Medulla oblongata (tissue), 1 donor: ENCODE results near the gene IHH.

Source experiments
- DNase-seq: peaks from one replicate; pipeline ENCODE4 v3.0.0-alpha.2; 2015; ENCODE audit errors: extremely low spot score

Gene IHH

DNA sequence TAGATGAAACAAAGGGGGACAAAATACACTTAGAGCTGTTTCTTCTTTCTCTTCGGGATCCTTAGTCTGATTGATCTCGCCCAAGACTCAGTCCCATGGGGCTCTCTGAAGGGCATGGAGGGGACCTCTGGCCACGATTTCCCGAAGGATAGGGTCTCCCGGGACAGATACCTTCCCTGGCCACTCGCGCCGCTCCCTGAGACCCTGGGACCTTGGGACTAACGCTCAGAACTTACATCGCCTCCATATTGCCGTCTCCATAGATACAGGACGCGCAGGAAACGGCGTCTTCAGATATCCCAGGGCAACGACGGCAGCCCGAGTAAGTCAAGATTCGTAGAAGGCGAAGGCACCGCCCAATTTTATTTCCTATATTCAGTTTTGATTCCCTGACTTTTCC is 19.5 kb downstream of the IHH start, which contains the start of gene CFAP65:
TSS of gene CFAP65 (minus strand) at position 265 of the 400 bp plus-strand sequence. CDS start 2,468 bp downstream, outside the sequence.
- peak; percentile 61 for DNase-seq

DNA sequence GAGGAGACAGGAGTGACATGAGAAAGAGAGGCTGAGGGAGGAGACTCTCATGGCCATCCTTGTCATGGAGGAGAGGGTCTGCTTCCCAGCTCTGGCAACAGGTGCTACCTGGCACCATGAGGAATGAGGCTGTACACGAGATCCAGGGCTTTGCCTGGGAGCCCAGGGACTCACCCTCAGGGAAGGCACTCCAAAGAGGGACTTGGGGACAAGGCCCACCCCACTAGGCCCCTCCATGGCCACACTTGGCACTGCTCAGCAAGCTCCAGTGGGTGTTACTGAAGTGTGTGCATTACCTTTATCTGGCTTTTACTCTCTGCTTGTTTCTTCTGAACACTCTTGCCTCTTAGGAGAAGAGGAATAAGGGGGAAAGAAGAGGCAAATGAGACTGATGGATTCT is 22.1 kb downstream of the IHH start:
- no peak for DNase-seq

GRCh38 chr2:219037783-219038499 is 22.8 kb downstream of the IHH start:
- no peak for DNase-seq

GRCh38 chr2:219035942-219036341 is 24.8 kb downstream of the IHH start:
- DNase-seq: no peak

DNA sequence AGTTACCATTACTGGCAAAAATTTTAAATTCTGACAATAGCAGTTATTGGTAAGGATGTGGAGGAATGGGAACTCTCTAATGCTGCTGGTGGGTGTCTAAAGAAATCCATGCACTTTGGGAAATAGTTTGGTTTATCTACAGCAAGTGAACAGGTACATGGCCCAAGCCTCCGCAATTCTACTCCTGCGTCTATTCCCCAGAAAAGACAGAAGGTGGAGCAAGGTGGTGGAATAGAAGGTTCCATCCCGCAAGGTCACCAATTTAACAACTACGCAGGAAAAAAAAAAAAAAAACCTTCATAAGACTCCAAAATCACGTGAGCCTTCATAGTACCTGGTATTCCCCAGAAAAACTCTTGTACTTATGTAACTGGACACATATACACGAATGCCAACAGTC is 25.9 kb downstream of the IHH start:
- no peak for DNase-seq

- DNase-seq: no peak
These were observed 28.5 kb downstream of the IHH start for GRCh38 chr2:219032051-219032745.

- no peak for DNase-seq
These were observed 29.5 kb downstream of the IHH start for GRCh38 chr2:219031005-219031738.

DNA sequence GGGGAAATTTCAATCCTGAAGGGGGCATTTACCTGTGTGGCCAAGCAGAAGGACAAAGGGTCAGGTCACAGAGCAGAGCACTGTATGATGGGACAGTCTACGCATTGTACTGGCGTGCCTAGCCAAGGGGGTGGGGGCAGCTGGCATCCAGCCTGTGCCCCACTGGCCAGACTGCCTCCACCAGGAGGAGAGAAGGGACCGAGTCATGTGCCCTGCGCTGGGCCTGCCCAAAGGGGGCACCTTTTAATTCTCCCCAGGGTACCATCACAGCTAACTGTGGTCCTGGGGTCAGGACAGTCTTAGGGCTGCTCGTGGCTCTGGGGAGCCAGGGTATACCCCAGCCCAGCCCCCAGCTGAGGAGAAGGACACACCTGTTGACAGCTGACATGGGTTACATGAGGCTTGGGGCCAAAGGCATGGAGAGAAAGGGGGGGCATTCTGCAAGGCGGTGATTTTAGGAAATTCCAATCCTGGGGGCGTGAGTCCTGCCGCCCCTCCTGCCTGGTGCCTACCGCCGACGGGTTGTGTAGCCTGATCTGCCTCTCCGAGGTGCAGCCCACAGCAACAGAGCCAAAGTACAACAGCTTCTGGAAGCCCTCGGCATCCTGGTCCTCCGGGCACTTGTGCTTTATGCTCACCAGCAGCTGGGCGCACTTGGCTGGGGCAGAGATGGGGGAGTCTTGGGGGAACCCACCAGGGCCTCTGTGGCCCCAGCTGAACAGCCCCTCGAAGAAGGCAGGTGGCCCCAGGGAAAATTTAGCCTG is 30.4 kb downstream of the IHH start:
- DNase-seq: no peak

GRCh38 chr2:219029829-219030165 is 30.9 kb downstream of the IHH start:
- DNase-seq: peak; percentile 90

GRCh38 chr2:219028996-219029828 is 31.5 kb downstream of the IHH start:
- no peak for DNase-seq

- no peak for DNase-seq
These were observed 32.6 kb downstream of the IHH start for GRCh38 chr2:219028141-219028540.

GRCh38 chr2:219027511-219028055 is 33.1 kb downstream of the IHH start:
- no peak for DNase-seq

DNA sequence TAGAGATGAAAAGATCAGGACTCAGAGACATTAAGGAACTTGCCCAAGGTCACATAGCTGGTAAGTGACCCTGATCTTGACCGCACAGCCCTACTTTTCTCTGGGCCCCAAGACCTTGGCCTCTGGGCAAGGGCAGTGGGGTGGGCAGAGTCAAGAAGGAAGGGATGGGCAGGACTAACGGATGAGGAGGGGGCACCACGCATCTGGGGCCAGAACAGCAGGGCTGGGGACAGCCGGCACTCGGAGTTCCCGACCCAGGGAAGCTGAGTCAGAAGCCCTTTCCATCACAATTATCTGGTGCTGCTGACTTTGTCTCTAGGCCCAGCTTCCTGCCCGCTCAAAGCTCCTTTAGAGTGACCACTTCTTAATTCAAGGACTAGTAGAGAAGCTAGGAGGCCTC is 33.8 kb downstream of the IHH start:
- no peak for DNase-seq

DNA sequence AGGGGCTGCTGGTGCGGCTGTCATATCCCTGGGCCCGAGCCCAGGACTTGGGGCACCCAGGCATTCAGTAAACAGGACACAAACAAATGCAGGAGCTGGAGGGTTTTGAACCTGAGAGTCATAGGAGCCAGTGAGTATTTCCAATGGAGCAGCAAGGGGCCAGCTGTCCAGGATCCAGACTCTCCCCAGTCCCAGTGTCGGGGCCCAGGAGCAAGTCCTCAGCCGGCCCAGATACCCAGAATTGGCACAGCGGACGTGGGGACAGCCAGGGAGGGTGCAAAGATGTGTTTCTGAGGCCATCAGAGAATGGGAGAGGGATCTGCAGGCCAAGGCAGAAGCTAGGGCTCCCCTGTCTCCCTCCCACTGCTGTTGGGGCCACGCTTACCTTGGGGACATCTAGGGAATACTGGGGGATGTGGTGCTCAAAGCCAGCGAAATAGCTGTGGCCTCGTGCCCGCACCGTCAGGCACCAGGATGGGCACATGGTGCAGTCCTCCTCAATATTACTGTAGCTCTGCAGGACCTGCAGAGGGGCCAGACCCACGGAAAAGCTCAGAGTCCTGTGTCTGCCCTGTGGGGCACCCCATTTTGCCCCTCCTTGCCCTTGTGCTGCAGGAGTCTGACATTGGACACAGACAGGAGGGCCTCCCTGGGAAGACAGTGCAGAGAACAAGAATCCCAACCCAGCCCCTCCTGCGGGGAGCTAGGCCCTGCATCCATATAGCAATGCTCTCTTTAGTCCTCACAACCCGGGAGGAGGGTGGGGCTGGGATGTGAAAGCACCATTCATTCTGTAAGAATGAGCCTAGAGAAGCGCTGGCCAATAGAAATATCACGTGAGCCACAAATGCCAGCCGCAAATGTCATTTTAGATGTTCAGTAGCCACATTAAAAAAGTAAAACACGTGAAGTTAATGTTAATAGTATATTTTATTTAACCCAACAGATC is 34.8 kb downstream of the IHH start:
- DNase-seq: peak; percentile 92

DNA sequence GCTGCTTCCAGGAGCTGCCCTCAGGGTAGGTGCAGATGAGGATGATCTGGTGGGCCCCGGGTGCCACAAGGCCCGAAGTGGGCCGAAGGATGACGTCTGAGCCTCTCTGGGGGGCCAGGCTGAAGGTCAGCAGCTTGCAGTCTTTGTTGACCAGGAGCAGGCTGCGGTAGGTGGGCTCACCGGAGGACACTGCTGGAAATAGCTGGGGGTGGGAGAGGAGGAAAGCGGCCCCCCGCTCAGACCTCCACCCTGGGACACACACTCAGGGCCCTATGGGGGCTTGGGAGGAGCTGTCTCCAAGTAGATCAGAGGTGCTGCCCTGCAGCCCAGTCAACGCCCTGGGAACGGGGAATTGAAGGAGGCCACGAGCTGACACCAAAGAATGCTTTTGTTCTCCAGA is 36.7 kb downstream of the IHH start:
- DNase-seq: no peak

DNA sequence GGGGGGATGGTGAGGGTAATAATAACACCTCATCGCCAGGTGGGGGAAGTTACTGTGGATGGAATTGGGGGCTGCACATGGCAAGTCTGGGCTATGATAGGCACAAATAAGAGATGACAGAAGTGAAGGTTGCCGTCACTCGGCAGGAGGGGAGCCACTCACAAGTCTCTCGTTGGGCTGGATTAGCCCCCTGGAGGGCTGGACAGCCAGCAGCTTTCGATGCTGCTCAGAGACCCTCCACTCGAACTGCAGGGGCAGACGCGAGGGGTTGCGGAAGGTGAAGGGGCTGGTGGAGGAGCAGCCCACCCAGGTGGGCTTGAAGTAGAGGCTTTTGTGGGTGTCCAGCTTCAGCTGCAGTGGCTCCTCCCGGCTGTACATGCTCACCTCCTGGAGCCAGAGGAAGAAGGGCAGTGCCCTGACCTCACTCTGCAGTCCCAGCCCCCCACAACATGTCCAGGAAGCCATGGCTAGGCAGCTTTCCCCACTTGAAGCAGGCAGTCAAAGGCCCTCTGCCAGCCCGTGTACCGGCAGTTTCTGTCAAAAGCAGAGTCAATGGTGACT is 37.6 kb downstream of the IHH start:
- DNase-seq: no peak

- DNase-seq: no peak
These were observed 38.1 kb downstream of the IHH start for GRCh38 chr2:219022616-219023015.

DNA sequence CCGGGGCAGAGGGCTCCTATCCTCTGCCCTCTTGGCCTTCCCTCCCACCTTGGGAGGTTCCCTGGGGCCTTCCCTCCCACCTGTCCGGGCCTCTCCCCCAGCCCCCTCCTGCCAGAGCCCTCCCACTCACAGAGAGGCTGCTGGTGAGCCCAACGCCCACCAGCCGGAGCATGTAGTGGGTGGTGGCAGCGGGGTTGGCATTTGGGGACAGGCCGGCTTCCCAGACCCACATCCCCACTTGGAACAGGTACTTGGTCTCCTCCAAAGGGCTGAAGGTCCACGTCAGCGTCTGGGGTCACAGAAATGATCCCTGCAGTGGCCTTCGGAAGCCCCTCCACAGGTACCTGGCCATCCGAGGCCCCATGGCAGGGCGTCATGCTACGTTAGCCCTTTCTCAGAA is 38.7 kb downstream of the IHH start:
- DNase-seq: no peak

DNA sequence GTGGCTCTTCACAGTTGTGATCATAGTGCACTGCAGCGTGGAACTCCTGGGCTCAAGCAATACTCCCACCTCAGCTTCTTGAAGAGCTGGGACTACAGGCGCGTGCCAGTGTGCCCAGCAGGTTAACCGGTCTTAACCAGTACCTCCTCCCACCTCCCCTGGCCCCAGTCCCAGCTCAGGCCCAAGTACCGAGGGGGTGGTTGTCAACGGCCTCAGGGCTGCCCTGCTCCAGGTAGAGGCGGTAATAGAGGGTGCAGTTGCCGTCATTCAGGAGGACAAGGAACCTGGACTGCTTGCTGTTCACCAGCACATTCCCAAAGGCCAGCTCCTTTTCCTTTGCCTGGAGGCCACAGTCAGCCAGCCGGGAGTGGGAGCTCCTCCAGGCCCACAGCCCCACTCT is 39.1 kb downstream of the IHH start:
- DNase-seq: no peak
